HEK293T (cell line): ENCODE data around the gene MYOD1.

ENCODE experiments used
- FOXK2 ChIP-seq: fragments of 450-650 bp; IDR thresholded peaks from 2 replicates; pipeline ENCODE4 v1.6.1; 2016; ENCODE audit warnings: mild to moderate bottlenecking
- HDGF ChIP-seq: fragments of 450-650 bp; IDR thresholded peaks from 2 replicates; pipeline ENCODE4 v1.6.1; 2017; ENCODE audit warnings: antibody characterized with exemption, borderline replicate concordance

DNA sequence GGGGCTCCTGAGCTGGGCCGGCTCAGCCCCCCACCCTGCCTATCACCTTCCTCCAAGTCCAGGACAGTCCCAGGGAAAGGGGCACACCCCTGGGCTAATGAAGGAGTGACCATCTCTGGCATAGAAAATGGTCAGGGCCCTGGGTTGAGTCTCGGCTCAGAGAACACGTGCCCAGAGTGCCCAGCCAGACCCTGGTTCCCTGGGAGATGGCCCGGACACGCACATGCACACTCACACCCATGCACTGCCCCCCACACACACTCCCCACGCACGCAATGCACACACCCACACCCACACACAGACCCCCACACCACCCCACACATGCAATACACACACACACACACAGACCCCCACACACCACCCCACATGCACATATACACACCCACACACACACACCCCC, 43.9 kb downstream of the MYOD1 start:
- TF ChIP-seq HDGF = no peak
- TF ChIP-seq FOXK2 = no peak
